ENCODE data around the gene KDELR3.

DNA sequence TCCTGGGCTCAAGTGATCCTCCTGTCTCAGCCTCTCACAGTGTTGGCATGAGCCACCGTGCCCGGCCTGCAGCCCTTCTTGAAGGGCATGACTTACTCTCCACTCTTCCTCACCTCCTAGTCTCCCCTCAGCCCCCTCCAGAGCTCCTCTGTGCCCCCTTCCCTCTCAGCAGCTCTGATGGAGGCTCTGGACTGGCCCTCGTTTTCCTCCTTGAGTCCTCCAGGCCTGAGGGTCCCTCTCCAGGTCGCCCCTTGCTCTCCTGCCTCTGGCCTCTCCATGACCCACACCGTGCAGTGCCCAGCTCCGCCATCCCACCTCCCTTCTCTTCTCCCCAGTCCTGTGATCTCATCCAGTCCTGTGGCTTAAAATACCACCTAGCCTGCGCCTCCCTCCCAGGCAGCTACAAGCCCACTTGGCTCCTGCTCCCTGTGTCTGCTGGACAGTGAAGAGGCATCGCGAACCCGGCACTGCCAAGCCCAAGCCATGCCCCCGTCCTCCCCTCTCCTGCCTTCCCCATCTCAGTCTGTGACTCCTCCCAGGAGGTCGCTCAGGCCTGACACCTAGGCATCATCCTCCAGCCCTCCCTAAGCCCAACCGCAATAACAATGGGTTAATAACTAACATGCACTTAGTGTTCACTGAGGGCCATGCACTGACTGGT, 24.8 kb upstream of the KDELR3 start:
- TF ChIP-seq REST (tag by site-specific recombination; IDR thresholded peaks at IDR 0.05) (no peak), ZBTB8A (tag by site-specific recombination; IDR thresholded peaks at IDR 0.05) (no peak)

All from HEK293 (cell line).